NCI-H345 treated with DMSO at 0.1 percent for 48 hours (cell line): ENCODE measurements around the gene CHCHD6.

Source experiments
- DNase-seq: peaks from one replicate; lab custom pipeline; 2025; ENCODE audit not compliant: unreplicated experiment; lab: John Stamatoyannopoulos, UW

The CHCHD6 gene

GRCh38 chr3:126937533-126937932, 233.5 kb downstream of the CHCHD6 start:
- DNase-seq: no peak

- no peak for DNase-seq
Observed at GRCh38 chr3:126937973-126938372, 233.9 kb downstream of the CHCHD6 start.

GRCh38 chr3:126938520-126939337, 234.7 kb downstream of the CHCHD6 start:
- DNase-seq: no peak

- DNase-seq: no peak
Observed at GRCh38 chr3:126939338-126939718, 235.3 kb downstream of the CHCHD6 start.

GRCh38 chr3:126939733-126940132, 235.7 kb downstream of the CHCHD6 start:
- no peak for DNase-seq

- DNase-seq: no peak
Observed at GRCh38 chr3:126941721-126942270, 237.8 kb downstream of the CHCHD6 start.

GRCh38 chr3:126944089-126944965, 240.3 kb downstream of the CHCHD6 start:
- DNase-seq: no peak

- no peak for DNase-seq
Observed at GRCh38 chr3:126945171-126945721, 241.2 kb downstream of the CHCHD6 start.

GRCh38 chr3:126945891-126946290, 241.9 kb downstream of the CHCHD6 start:
- DNase-seq: no peak

GRCh38 chr3:126946405-126946804, 242.4 kb downstream of the CHCHD6 start:
- no peak for DNase-seq

GRCh38 chr3:126947429-126947828, 243.4 kb downstream of the CHCHD6 start:
- no peak for DNase-seq

- DNase-seq: no peak
Observed at GRCh38 chr3:126948980-126949535, 245.0 kb downstream of the CHCHD6 start.

GRCh38 chr3:126951561-126951960, 247.5 kb downstream of the CHCHD6 start:
- DNase-seq: no peak

- no peak for DNase-seq
Observed at GRCh38 chr3:126952261-126952982, 248.4 kb downstream of the CHCHD6 start.

- DNase-seq: peak; percentile 4
Observed at GRCh38 chr3:126952983-126953660, 249.1 kb downstream of the CHCHD6 start.

GRCh38 chr3:126954141-126954842, 250.3 kb downstream of the CHCHD6 start:
- no peak for DNase-seq

GRCh38 chr3:126955004-126955790, 251.2 kb downstream of the CHCHD6 start:
- no peak for DNase-seq

GRCh38 chr3:126956361-126956760, 252.3 kb downstream of the CHCHD6 start:
- no peak for DNase-seq
